Kidney (tissue), 14 donors: Measurements from ENCODE around the gene MRC2. TPM values are rescaled to one million over a fixed set of nuclear protein-coding genes. Genes with fewer than 3 reads are reported as not detected.

Experiments used
- DNase-seq, 5 donors: peaks; one replicate each; pipeline ENCODE4 v3.0.0-alpha.2; 2013 to 2020
- FAIRE-seq: peaks from 2 replicates; lab custom pipeline; 2012; peaks lifted over from hg19 to GRCh38; lab: Jason Lieb, UNC
- H3K27ac ChIP-seq, 2 donors: one replicate each; pipeline ENCODE4 v1.7.0; 2013; ENCODE audit warnings: low read depth in 2 of 2, low read length in 2 of 2, inconsistent platforms in 1 of 2
- H3K27me3 ChIP-seq: one replicate; pipeline ENCODE4 v1.7.1; 2013; ENCODE audit warnings: low read length, inconsistent platforms; ENCODE audit not compliant: control insufficient read depth, insufficient read depth
- H3K36me3 ChIP-seq, 3 donors: one replicate each; pipeline versions ENCODE4 v1.7.0 to v1.7.1; 2013; ENCODE audit warnings: low read length in 3 of 3, control low read depth in 1 of 3, inconsistent platforms in 1 of 3; ENCODE audit not compliant: insufficient read depth in 3 of 3, control insufficient read depth in 2 of 3
- H3K4me1 ChIP-seq, 3 donors: one replicate each; pipeline versions ENCODE4 v1.7.0 to v1.7.1; 2013; ENCODE audit warnings: low read length in 3 of 3, inconsistent platforms in 1 of 3, low read depth in 1 of 3; ENCODE audit not compliant: control insufficient read depth in 2 of 3, insufficient read depth in 2 of 3
- H3K4me3 ChIP-seq, 3 donors: one replicate each; pipeline versions ENCODE4 v1.7.0 to v1.8.1; 2013; ENCODE audit warnings: low read length in 3 of 3, control low read depth in 1 of 3, inconsistent platforms in 1 of 3
- H3K9ac ChIP-seq, 3 donors: one replicate each; pipeline versions ENCODE4 v1.7.0 to v1.7.1; 2013; ENCODE audit warnings: low read length in 3 of 3, control low read depth in 1 of 3, inconsistent platforms in 1 of 3
- H3K9me3 ChIP-seq, 3 donors: one replicate each; pipeline versions ENCODE4 v1.7.0 to v1.7.1; 2013; ENCODE audit warnings: low read length in 3 of 3, control low read depth in 1 of 3, inconsistent platforms in 1 of 3; ENCODE audit not compliant: control insufficient read depth in 2 of 3, insufficient read depth in 1 of 3
- intact Hi-C: fragments of 100-400 bp; cut with DNase I; formaldehyde crosslinking; loops from one replicate; pipeline ENCODE4 v1.11.1; 2022
- polyA plus RNA-seq: library from polyadenylated mRNA; stranded (reverse); fragments of 350-450 nt; fragmentation: Illumina TruSeq; extraction: RNeasy Lipid Tissue Mini Kit (QIAGEN cat#74804); gene quantifications from one replicate; pipeline ENCODE4 v1.2.3, GENCODE V29; 2014; ENCODE audit warnings: low read depth, low replicate concordance; ENCODE audit not compliant: insufficient read depth
- total RNA-seq: library from RNA; stranded (reverse); fragmentation: NEBNext Ultra II Directional; extraction: Animal tissue kit (Norgen Biotek cat#: 25700); gene quantifications from one replicate; pipeline ENCODE4 v1.2.1, GENCODE V29; 2021
- TF ChIP-seq, protein P1 (sequence below): IDR thresholded peaks from 3 replicates; pipeline ENCODE4 v1.5.1; 2012; ENCODE audit warnings: mild to moderate bottlenecking, moderate library complexity, borderline replicate concordance; ENCODE audit not compliant: insufficient read depth; ENCODE audit errors: extremely low read depth
- donor health status: control.
- donor health status: control.
- donor health status: control.
- donor health status: control.
- donor health status: control.
- donor health status: DM: yes; HTN: yes; CAD: no.
- donor health status: Normal renal cell carcinoma (clear cell type).

Gene MRC2
- total and polyA plus RNA-seq, 2 donors from 2014 or later, result 18.0 to 23.7 TPM

DNA sequence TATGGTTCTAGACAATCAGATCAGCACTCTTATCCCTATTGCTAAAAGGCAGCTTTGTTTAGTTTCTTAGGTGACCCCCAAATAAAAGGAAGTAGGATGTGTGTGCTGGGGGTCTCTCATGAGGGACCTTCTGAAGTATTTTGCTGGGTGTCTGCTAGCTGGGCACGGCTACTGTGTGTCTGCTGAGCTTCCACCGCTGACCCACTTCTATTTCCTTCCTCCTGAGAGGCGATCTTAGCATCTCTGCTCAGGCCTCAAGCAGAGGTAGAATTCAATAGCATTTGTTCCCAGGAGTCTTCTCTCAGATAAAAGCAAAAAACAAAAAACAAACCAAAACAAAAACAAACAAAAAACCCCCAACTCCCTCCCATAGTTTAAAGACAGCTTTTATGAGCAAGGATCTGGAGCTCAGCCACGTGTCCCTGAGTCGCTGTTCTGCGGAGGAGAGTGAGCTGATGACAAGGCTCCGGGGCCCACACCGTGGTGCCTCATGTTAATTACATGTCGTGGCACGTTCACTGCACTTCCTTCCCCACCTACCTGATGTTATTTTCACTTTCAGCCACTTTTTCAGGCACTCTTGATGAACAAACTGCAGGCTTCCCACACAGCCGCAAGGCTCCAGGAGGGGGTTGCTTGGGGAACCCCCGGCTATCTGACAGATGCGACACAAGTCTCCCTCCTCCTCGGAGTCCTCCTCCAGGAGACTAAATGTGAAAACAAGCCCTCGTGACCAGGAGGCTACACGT lies 97.1 kb downstream of the MRC2 start:
- no peak overlapping the region for H3K4me3 ChIP-seq
- peak overlapping the region in 2 of 3 donors; percentile 18 to 44 for H3K9ac ChIP-seq

DNA sequence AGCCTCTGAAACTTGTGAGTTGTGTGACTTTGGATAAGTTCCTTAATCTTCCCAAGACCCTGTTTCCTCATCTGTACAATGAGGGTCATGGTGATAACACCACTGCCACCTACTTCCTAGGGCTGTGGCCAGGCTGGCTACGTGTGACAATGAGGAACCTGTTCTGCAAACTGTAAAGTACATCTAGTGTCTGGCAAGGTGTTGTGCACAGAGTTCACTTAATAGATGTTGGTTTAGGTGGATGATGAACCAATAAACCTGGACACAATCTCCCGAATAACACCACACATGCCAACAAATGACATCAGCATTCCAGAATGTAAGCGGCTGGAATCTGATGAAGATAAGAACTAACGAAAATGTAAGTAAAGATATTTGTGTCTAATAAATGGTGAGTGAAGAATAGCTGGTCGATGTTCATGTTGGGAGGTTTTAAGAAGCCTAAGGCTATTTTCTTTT lies 98.3 kb downstream of the MRC2 start:
- no peak overlapping the region for H3K9ac ChIP-seq
- H3K9me3 ChIP-seq, result no peaks in the 10 kb centered on the region
- peaks cover 2 to 8% (median 7%) of the 10 kb centered on the region in 3 donors for H3K4me1 ChIP-seq
- TF ChIP-seq, protein P1, sequence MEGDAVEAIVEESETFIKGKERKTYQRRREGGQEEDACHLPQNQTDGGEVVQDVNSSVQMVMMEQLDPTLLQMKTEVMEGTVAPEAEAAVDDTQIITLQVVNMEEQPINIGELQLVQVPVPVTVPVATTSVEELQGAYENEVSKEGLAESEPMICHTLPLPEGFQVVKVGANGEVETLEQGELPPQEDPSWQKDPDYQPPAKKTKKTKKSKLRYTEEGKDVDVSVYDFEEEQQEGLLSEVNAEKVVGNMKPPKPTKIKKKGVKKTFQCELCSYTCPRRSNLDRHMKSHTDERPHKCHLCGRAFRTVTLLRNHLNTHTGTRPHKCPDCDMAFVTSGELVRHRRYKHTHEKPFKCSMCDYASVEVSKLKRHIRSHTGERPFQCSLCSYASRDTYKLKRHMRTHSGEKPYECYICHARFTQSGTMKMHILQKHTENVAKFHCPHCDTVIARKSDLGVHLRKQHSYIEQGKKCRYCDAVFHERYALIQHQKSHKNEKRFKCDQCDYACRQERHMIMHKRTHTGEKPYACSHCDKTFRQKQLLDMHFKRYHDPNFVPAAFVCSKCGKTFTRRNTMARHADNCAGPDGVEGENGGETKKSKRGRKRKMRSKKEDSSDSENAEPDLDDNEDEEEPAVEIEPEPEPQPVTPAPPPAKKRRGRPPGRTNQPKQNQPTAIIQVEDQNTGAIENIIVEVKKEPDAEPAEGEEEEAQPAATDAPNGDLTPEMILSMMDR, result no peak
- H3K27ac ChIP-seq, result no peak overlapping the region
- H3K27me3 ChIP-seq, result no peaks in the 10 kb centered on the region
- no peak for FAIRE-seq
- no peak for DNase-seq
- H3K4me3 ChIP-seq, result no peak overlapping the region
- intact Hi-C loops, result no loop called here
- no peaks in the 10 kb centered on the region for H3K36me3 ChIP-seq

More for the DNA sequence above, 97.1 kb downstream of the MRC2 start:
- intact Hi-C loops, result no loop called here
- H3K27me3 ChIP-seq, result no peaks in the 10 kb centered on the region
- H3K36me3 ChIP-seq, result no peaks in the 10 kb centered on the region
- TF ChIP-seq, protein P1, result no peak
- no peak overlapping the region for H3K27ac ChIP-seq
- no peaks in the 10 kb centered on the region for H3K9me3 ChIP-seq
- FAIRE-seq, result no peak
- peaks cover 2 to 8% (median 7%) of the 10 kb centered on the region in 3 donors for H3K4me1 ChIP-seq
- DNase-seq, result peak in 3 of 5 donors; percentile 42 to 68 (median 59)

DNA sequence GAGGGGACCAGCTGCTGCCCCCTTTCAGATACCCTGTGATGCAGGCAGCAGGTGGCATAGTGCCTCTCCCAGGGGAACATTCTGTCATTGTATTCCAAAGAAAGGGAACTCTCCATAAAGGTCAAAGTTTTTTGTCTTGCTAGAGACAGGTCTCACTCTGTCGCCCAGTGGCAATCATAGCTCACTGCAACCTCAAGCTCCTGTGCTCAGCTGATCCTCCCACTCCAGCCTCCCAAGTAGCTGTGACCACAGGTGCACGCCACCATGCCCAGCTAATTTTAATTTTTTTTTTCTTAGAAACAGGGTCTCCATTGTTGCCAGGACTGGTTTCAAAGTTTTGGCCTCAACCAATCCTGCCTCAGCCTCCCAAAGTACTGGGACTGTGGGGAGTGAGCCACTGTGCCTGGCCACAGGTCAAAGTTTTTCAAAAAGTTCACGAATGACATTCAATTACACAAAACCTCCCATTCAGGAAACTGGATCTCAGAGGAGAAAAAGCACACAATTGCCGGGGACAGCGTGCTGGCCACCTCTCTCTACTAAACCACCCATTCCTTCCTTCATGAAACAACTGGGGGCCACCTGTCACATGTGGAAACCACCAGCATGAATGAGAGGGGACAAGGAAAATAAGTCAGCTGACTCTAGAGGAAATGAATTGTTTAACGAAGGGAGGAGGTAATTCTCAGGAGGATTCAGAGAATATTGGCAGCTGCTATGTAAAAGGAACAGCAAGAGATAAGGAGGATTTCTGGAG lies 100.6 kb downstream of the MRC2 start:
- H3K27me3 ChIP-seq, result no peaks in the 10 kb centered on the region
- H3K36me3 ChIP-seq, result no peaks in the 10 kb centered on the region
- H3K9ac ChIP-seq, result no peak overlapping the region
- FAIRE-seq (no peak), DNase-seq (no peak)
- H3K4me1 ChIP-seq, result peaks cover 2 to 8% (median 7%) of the 10 kb centered on the region in 3 donors
- no peak overlapping the region for H3K4me3 ChIP-seq
- intact Hi-C loops, result no loop called here
- H3K27ac ChIP-seq, result no peak overlapping the region
- no peaks in the 10 kb centered on the region for H3K9me3 ChIP-seq
- TF ChIP-seq, protein P1, result no peak
